ENCODE data around the gene LPGAT1. TPM values are rescaled to one million over a fixed set of nuclear protein-coding genes. Genes with fewer than 3 reads are reported as not detected.

Gene LPGAT1
- total and polyA plus RNA-seq, 2 of the 13 experiments (the other 11 are each of a cell fraction or from before 2014, with no cell fraction given): 12.1 to 48.3 TPM

DNA sequence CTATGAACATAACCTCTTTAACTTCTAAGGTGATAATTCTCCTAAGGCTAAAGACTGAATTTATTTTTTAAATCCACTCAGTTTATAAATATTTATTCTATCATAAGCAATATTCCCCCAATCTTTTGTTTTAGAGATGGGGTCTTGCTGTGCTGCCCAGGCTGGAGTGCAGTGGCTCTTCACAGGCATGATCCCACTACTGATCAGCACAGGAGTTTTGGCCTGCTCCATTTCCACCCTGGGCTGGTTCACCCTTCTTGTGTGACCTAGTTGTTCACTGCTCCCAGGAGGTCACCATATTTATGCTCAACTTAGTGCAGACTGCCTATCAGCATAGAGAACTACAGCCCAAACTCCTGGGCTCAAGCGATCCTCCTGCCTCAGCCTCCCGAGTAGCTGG is 38.6 kb downstream of the LPGAT1 start:
- no peak overlapping the region for H3K27ac ChIP-seq (ENCODE audit: extremely low read length, insufficient read depth, low read length)
- TF ChIP-seq ZNF121 (CRISPR knock-in tag; IDR thresholded peaks at IDR 0.05) (peak; percentile 84; the same call in 1 of the 2 replicates), GTF2F1 (IDR thresholded peaks at IDR 0.05; ENCODE audit: low read length) (no peak)
- no peak overlapping the region for H2AFZ ChIP-seq (ENCODE audit: low read length)
- POLR2A ChIA-PET: no interaction called here
- WGBS (ENCODE audit: low lambda C conversion rate): 100% methylated on average over 1 of the region's 2 CpGs
- FAIRE-seq (no peak), DNase-seq (ENCODE audit: low spot score) (no peak), ATAC-seq (no peak)
- H3K9ac ChIP-seq (ENCODE audit: insufficient read depth, low read depth, low read length): no peak overlapping the region
- H3K79me2 ChIP-seq (ENCODE audit: insufficient read depth, low read length): no peaks in the 10 kb centered on the region
- no peak overlapping the region for H3K4me3 ChIP-seq (replicated peaks in 1 of 3; ENCODE audit: insufficient read depth in 1 of 3, low read depth in 2 of 3, low read length in 3 of 3)
- no peaks in the 10 kb centered on the region for H3K27me3 ChIP-seq (ENCODE audit: control insufficient read depth in 1 of 2, insufficient read depth in 2 of 2, low read length in 2 of 2)
- in situ Hi-C loops (cut with HindIII; ENCODE audit: extremely low pct_ligation_motif_present, low pct_unique_long_range_greater_than_20kb) (no loop called here), intact Hi-C loops (cut with micrococcal nuclease; ENCODE audit: unreplicated experiment) (no loop called here)
- no peak overlapping the region for H3K4me2 ChIP-seq (ENCODE audit: low read depth, low read length)
- no peaks in the 10 kb centered on the region for H4K20me1 ChIP-seq (ENCODE audit: insufficient read depth, low read length)
- no peaks in the 10 kb centered on the region for H3K9me3 ChIP-seq (ENCODE audit: low read length)
- H3K4me1 ChIP-seq (ENCODE audit: insufficient read depth, low read length): peaks cover 32% of the 10 kb centered on the region
- H3K36me3 ChIP-seq (replicated peaks in 1 of 2; ENCODE audit: control insufficient read depth in 1 of 2, insufficient read depth in 2 of 2, low read length in 2 of 2): peaks cover 5 to 14% of the 10 kb centered on the region in 2 experiments; a peak in 4 of 5 replicates
- CTCF ChIA-PET (ENCODE audit: low intra/inter-chr PET ratio, low total read pairs): no interaction called here
- no TSS peak for BruUV-seq (replicated peaks)

DNA sequence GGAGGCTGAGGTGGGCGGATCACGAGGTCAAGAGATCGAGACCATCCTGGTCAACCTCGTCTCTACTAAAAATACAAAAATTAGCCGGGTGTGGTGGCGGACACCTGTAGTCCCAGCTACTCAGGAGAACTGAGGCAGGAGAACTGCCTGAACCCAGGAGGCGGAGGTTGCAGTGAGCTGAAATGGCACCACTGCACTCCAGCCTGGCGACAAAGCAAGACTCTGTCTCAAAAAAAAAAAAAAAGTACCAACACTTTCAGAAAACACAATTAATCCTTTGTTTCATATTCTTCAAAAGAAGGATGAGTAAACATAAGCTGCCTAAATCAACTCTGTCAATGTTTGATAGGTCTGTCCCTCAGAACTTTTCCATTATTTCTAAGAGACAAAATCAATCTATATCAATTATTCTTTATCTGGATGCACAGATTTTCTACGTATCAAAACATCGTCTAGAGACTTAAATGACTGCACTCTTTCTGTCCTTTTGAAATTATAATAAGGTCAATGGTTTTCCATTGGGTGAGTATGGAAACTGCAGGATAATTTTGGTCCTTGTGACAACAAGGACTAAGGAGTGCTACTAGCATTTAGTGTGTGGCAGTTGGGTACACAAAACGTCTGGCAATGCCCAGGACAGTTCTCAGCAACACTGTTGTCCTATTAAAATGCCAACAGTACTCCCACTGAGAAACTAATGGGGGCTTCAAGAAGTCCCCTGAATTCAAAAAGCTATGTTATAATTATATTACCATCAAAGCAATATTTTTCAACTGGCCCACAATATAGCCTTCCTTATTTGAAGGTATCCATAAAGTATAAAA is 40.7 kb downstream of the LPGAT1 start:
- POLR2A ChIA-PET: interaction anchor here (0.7 to 1.1 kb wide), 2 partner anchors 39 to 931 kb away, joined by 3 read pairs; no protein-coding TSS in a partner anchor
- H3K4me1 ChIP-seq (ENCODE audit: insufficient read depth, low read length): peaks cover 48% of the 10 kb centered on the region
- peak overlapping the region; percentile 14; the same call in 1 of the 2 replicates for H3K9ac ChIP-seq (ENCODE audit: insufficient read depth, low read depth, low read length)
- no peaks in the 10 kb centered on the region for H3K79me2 ChIP-seq (ENCODE audit: insufficient read depth, low read length)
- ATAC-seq (peak; percentile 77), FAIRE-seq (peak; percentile 34), DNase-seq (ENCODE audit: low spot score) (peak; percentile 67)
- no peaks in the 10 kb centered on the region for H3K9me3 ChIP-seq (ENCODE audit: low read length)
- 66% methylated on average over 11 of the region's 11 CpGs for WGBS (ENCODE audit: low lambda C conversion rate)
- intact Hi-C loops (cut with micrococcal nuclease; ENCODE audit: unreplicated experiment): loop anchor here (2.0 kb wide), 1 partner anchor 39 kb away; no protein-coding TSS in a partner anchor
- BruUV-seq (replicated peaks): no TSS peak
- peak overlapping the region; percentile 67 for H3K27ac ChIP-seq (ENCODE audit: extremely low read length, insufficient read depth, low read length)
- no peak overlapping the region for H2AFZ ChIP-seq (ENCODE audit: low read length)
- no peak overlapping the region for H3K4me3 ChIP-seq (replicated peaks in 1 of 3; ENCODE audit: insufficient read depth in 1 of 3, low read depth in 2 of 3, low read length in 3 of 3)
- in situ Hi-C loops (cut with HindIII; ENCODE audit: extremely low pct_ligation_motif_present, low pct_unique_long_range_greater_than_20kb): no loop called here
- H4K20me1 ChIP-seq (ENCODE audit: insufficient read depth, low read length): no peaks in the 10 kb centered on the region
- no peaks in the 10 kb centered on the region for H3K27me3 ChIP-seq (ENCODE audit: control insufficient read depth in 1 of 2, insufficient read depth in 2 of 2, low read length in 2 of 2)
- H3K36me3 ChIP-seq (replicated peaks in 1 of 2; ENCODE audit: control insufficient read depth in 1 of 2, insufficient read depth in 2 of 2, low read length in 2 of 2): peaks cover 5 to 10% of the 10 kb centered on the region in 2 experiments; a peak in 4 of 5 replicates
- CTCF ChIA-PET (ENCODE audit: low intra/inter-chr PET ratio, low total read pairs): no interaction called here
- H3K4me2 ChIP-seq (ENCODE audit: low read depth, low read length): peak overlapping the region; percentile 54
- no peak for TF ChIP-seq ZFY (CRISPR knock-in tag; IDR thresholded peaks at IDR 0.05)
- TF ChIP-seq HNRNPUL1 (IDR thresholded peaks at IDR 0.05; ENCODE audit: low read depth, low read length): 0 out of 2 replicates have a peak, but pooled peaks have one; percentile 36
- TF ChIP-seq ISL2 (CRISPR knock-in tag; IDR thresholded peaks at IDR 0.05): peak; percentile 35; the same call in 1 of the 2 replicates
- TF ChIP-seq ZNF674 (CRISPR knock-in tag; IDR thresholded peaks at IDR 0.05; ENCODE audit: low read depth): no peak
- TF ChIP-seq, protein P1, sequence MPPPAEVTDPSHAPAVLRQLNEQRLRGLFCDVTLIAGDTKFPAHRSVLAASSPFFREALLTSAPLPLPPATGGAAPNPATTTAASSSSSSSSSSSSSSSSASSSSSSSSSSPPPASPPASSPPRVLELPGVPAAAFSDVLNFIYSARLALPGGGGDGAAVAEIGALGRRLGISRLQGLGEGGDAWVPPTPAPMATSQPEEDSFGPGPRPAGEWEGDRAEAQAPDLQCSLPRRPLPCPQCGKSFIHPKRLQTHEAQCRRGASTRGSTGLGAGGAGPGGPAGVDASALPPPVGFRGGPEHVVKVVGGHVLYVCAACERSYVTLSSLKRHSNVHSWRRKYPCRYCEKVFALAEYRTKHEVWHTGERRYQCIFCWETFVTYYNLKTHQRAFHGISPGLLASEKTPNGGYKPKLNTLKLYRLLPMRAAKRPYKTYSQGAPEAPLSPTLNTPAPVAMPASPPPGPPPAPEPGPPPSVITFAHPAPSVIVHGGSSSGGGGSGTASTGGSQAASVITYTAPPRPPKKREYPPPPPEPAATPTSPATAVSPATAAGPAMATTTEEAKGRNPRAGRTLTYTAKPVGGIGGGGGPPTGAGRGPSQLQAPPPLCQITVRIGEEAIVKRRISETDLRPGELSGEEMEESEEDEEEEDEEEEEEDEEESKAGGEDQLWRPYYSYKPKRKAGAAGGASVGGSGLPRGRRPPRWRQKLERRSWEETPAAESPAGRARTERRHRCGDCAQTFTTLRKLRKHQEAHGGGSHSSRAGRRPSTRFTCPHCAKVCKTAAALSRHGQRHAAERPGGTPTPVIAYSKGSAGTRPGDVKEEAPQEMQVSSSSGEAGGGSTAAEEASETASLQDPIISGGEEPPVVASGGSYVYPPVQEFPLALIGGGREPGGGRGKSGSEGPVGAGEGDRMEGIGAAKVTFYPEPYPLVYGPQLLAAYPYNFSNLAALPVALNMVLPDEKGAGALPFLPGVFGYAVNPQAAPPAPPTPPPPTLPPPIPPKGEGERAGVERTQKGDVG (CRISPR knock-in tag; IDR thresholded peaks at IDR 0.05; ENCODE audit: borderline replicate concordance): no peak; the same call in 1 of the 2 replicates
- no peak for TF ChIP-seq RNF2 (conservative IDR thresholded peaks at IDR 0.05; ENCODE audit: low read depth)
- TF ChIP-seq ZBTB8A (CRISPR knock-in tag; IDR thresholded peaks at IDR 0.05; ENCODE audit: borderline replicate concordance, low read depth): no peak
- TF ChIP-seq, protein P2, sequence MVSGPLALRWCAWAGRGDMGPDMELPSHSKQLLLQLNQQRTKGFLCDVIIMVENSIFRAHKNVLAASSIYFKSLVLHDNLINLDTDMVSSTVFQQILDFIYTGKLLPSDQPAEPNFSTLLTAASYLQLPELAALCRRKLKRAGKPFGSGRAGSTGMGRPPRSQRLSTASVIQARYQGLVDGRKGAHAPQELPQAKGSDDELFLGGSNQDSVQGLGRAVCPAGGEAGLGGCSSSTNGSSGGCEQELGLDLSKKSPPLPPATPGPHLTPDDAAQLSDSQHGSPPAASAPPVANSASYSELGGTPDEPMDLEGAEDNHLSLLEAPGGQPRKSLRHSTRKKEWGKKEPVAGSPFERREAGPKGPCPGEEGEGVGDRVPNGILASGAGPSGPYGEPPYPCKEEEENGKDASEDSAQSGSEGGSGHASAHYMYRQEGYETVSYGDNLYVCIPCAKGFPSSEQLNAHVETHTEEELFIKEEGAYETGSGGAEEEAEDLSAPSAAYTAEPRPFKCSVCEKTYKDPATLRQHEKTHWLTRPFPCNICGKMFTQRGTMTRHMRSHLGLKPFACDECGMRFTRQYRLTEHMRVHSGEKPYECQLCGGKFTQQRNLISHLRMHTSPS (CRISPR knock-in tag; IDR thresholded peaks at IDR 0.05; ENCODE audit: low read depth): peak; percentile 60; the same call in 1 of the 2 replicates

All from HepG2 (cell line).